GM12878 (cell line): Measurements from ENCODE around the gene FAS. TPM values are rescaled to one million over a fixed set of nuclear protein-coding genes. Genes with fewer than 3 reads are reported as not detected.
A peak's percentile ranks its signal among the peaks of the same experiment; 100 is the strongest.

Experiments
- BACH1 ChIP-seq: fragments of 450-650 bp; IDR thresholded peaks from 2 replicates; pipeline ENCODE4 v1.6.1; 2017; ENCODE audit warnings: mild to moderate bottlenecking, borderline replicate concordance
- CHD2 ChIP-seq: IDR thresholded peaks from 2 replicates; pipeline ENCODE4 v1.6.1; 2011; ENCODE audit warnings: low read depth, low read length, improper control_type of control experiment, borderline replicate concordance
- EGR1 ChIP-seq, 2 experiments: IDR thresholded peaks; 1 replicate in 1 of 2; 2 replicates in 1 of 2; pipeline ENCODE4 v1.6.1; 2011 to 2012; ENCODE audit warnings: low read depth in 2 of 2, low read length in 2 of 2, borderline replicate concordance in 1 of 2, mild to moderate bottlenecking in 1 of 2, moderate library complexity in 1 of 2
- ETV6 ChIP-seq, 2 experiments: fragments of 450-650 bp in 1 of 2; IDR thresholded peaks in 1 of 2; conservative IDR thresholded peaks in 1 of 2; 2 replicates each; pipeline ENCODE4 v1.6.1; 2014; ENCODE audit warnings: antibody characterized with exemption in 1 of 2, borderline replicate concordance in 1 of 2, low read depth in 1 of 2, mild to moderate bottlenecking in 1 of 2, moderate library complexity in 1 of 2
- FOS ChIP-seq: IDR thresholded peaks from 3 replicates; pipeline ENCODE4 v1.6.1; 2011; ENCODE audit warnings: borderline replicate concordance; ENCODE audit not compliant: insufficient read length; ENCODE audit errors: extremely low read depth
- KDM1A ChIP-seq: fragments of 200-600 bp; sonication (generic); IDR thresholded peaks from 2 replicates; pipeline ENCODE4 v1.6.1; 2016; ENCODE audit warnings: borderline replicate concordance
- MYC ChIP-seq: IDR thresholded peaks from 2 replicates; pipeline ENCODE4 v1.6.1; 2011; ENCODE audit warnings: mild to moderate bottlenecking, low read length, moderate library complexity, inconsistent platforms; ENCODE audit not compliant: insufficient read depth, insufficient replicate concordance, insufficient read length, severe bottlenecking
- NBN ChIP-seq: fragments of 450-650 bp; IDR thresholded peaks from 2 replicates; pipeline ENCODE4 v1.6.1; 2016
- NR2C1 ChIP-seq: fragments of 450-650 bp; IDR thresholded peaks from 2 replicates; pipeline ENCODE4 v1.6.1; 2017; ENCODE audit warnings: antibody characterized with exemption, mild to moderate bottlenecking, moderate library complexity
- PML ChIP-seq: IDR thresholded peaks from 2 replicates; pipeline ENCODE4 v1.6.1; 2012; ENCODE audit warnings: low read length, inconsistent platforms
- POLR2AphosphoS5 ChIP-seq: IDR thresholded peaks from 2 replicates; pipeline ENCODE4 v1.6.1; 2011; ENCODE audit warnings: mild to moderate bottlenecking, low read length, inconsistent platforms
- POU2F2 ChIP-seq: IDR thresholded peaks from 3 replicates; pipeline ENCODE4 v1.6.1; 2011; ENCODE audit warnings: low read depth, mild to moderate bottlenecking, low read length, borderline replicate concordance
- RB1 ChIP-seq: fragments of 450-650 bp; formaldehyde crosslinking; IDR thresholded peaks from 2 replicates; pipeline ENCODE4 v1.6.1; 2017; ENCODE audit warnings: mild to moderate bottlenecking, borderline replicate concordance
- RFX5 ChIP-seq: IDR thresholded peaks from 2 replicates; pipeline ENCODE4 v1.6.1; 2011; ENCODE audit warnings: low read depth, low read length, improper control_type of control experiment
- SP1 ChIP-seq: IDR thresholded peaks from one replicate; pipeline ENCODE4 v1.6.1; 2011; ENCODE audit warnings: low read depth, low read length
- SUPT20H ChIP-seq: IDR thresholded peaks from 2 replicates; pipeline ENCODE4 v1.6.1; 2011; ENCODE audit warnings: low read depth, mild to moderate bottlenecking, low read length, moderate library complexity, borderline replicate concordance; ENCODE audit not compliant: control insufficient read depth
- YBX1 ChIP-seq: fragments of 450-650 bp; IDR thresholded peaks from 2 replicates; pipeline ENCODE4 v1.6.1; 2016; ENCODE audit warnings: antibody characterized with exemption
- polyA plus RNA-seq, 11 experiments: library from polyadenylated mRNA; depleted of rRNA in 4 of 11; unstranded in 6 of 11; stranded (reverse) in 5 of 11; fragments of >200 nt; fragmentation: Nextera tagmentation in 4 of 11; fragmentation: Illumina TruSeq in 1 of 11; extraction: Ambion mirVana in 4 of 11; extraction: Trizol in 1 of 11; gene quantifications; 1 replicate in 1 of 11; 2 replicates in 10 of 11; pipeline versions ENCODE4 v1.2.1 to v1.2.3, GENCODE V29; 2011 to 2016; ENCODE audit warnings: inconsistent platforms in 2 of 11, missing spikeins in 2 of 11, low read depth in 1 of 11
- total RNA-seq, 4 experiments: library from RNA; depleted of rRNA in 3 of 4; stranded (reverse); fragments of >200 nt in 3 of 4; fragmentation: Illumina TruSeq in 1 of 4; extraction: Trizol in 1 of 4; gene quantifications; 2 replicates each; pipeline versions ENCODE4 v1.2.1 to v1.2.3, GENCODE V29; 2013 to 2021
- TF ChIP-seq, protein P1 (sequence below): fragments of 450-650 bp; IDR thresholded peaks from 2 replicates; pipeline ENCODE4 v1.6.1; 2016; ENCODE audit warnings: mild to moderate bottlenecking
- TF ChIP-seq, protein P2 (sequence below): fragments of 450-650 bp; IDR thresholded peaks from 2 replicates; pipeline ENCODE4 v1.6.1; 2017; ENCODE audit warnings: mild to moderate bottlenecking, low read depth, inconsistent platforms; ENCODE audit not compliant: poor library complexity, severe bottlenecking
- TF ChIP-seq, protein P3 (sequence below): IDR thresholded peaks from 2 replicates; pipeline ENCODE4 v1.6.1; 2011; ENCODE audit warnings: mild to moderate bottlenecking, low read depth, low read length, moderate library complexity; ENCODE audit not compliant: insufficient replicate concordance
- TF ChIP-seq, protein P4 (sequence below): fragments of 450-650 bp; formaldehyde crosslinking; IDR thresholded peaks from 2 replicates; pipeline ENCODE4 v1.4.0; 2022; ENCODE audit warnings: mild to moderate bottlenecking, moderate library complexity
- TF ChIP-seq, protein P5 (sequence below): IDR thresholded peaks from 2 replicates; pipeline ENCODE4 v1.6.1; 2012; ENCODE audit warnings: low read depth, low read length, improper control_type of control experiment

Gene FAS
- total and polyA plus RNA-seq, 10 of the 15 experiments (the other 5 are each of a cell fraction or from before 2014, with no cell fraction given): 50.1 to 147 (median 69.9) TPM

DNA sequence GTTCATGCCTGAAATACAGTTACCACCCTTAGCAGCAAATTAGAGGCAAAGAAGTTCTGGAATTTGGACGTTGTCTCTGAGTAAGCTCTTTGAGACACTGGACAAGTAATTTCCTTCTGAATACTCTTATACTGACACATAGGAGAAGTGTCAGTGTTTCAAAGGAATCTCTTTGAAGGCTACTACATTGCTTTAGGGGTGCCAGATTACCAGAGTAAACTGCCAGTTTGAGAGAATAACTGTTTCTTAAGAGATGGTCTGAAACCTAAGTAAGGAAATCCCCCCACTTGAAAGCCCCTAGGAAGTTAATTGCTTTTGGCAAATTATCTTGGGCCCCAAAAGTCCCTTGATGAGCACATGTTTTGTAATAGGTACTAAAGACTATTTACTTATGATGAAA is 3.4 kb downstream of the FAS start (continued):
- TF ChIP-seq, protein P1, sequence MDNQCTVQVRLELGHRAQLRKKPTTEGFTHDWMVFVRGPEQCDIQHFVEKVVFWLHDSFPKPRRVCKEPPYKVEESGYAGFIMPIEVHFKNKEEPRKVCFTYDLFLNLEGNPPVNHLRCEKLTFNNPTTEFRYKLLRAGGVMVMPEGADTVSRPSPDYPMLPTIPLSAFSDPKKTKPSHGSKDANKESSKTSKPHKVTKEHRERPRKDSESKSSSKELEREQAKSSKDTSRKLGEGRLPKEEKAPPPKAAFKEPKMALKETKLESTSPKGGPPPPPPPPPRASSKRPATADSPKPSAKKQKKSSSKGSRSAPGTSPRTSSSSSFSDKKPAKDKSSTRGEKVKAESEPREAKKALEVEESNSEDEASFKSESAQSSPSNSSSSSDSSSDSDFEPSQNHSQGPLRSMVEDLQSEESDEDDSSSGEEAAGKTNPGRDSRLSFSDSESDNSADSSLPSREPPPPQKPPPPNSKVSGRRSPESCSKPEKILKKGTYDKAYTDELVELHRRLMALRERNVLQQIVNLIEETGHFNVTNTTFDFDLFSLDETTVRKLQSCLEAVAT: peak; percentile 90
- no peak for TF ChIP-seq SP1
- TF ChIP-seq KDM1A: no peak
- TF ChIP-seq NBN: peak; percentile 49; the same call in 1 of the 2 replicates
- TF ChIP-seq PML: peak; percentile 77
- TF ChIP-seq ETV6 (conservative IDR thresholded peaks at IDR 0.05 in 1 of 2, IDR thresholded peaks at IDR 0.05 in 1 of 2; ENCODE audit: borderline replicate concordance in 1 of 2, low read depth in 1 of 2): no peak
- TF ChIP-seq, protein P2, sequence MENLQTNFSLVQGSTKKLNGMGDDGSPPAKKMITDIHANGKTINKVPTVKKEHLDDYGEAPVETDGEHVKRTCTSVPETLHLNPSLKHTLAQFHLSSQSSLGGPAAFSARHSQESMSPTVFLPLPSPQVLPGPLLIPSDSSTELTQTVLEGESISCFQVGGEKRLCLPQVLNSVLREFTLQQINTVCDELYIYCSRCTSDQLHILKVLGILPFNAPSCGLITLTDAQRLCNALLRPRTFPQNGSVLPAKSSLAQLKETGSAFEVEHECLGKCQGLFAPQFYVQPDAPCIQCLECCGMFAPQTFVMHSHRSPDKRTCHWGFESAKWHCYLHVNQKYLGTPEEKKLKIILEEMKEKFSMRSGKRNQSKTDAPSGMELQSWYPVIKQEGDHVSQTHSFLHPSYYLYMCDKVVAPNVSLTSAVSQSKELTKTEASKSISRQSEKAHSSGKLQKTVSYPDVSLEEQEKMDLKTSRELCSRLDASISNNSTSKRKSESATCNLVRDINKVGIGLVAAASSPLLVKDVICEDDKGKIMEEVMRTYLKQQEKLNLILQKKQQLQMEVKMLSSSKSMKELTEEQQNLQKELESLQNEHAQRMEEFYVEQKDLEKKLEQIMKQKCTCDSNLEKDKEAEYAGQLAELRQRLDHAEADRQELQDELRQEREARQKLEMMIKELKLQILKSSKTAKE: peak; percentile 66
- TF ChIP-seq, protein P3, sequence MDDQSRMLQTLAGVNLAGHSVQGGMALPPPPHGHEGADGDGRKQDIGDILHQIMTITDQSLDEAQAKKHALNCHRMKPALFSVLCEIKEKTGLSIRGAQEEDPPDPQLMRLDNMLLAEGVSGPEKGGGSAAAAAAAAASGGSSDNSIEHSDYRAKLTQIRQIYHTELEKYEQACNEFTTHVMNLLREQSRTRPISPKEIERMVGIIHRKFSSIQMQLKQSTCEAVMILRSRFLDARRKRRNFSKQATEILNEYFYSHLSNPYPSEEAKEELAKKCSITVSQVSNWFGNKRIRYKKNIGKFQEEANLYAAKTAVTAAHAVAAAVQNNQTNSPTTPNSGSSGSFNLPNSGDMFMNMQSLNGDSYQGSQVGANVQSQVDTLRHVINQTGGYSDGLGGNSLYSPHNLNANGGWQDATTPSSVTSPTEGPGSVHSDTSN: no peak
- TF ChIP-seq YBX1: no peak
- TF ChIP-seq, protein P4, sequence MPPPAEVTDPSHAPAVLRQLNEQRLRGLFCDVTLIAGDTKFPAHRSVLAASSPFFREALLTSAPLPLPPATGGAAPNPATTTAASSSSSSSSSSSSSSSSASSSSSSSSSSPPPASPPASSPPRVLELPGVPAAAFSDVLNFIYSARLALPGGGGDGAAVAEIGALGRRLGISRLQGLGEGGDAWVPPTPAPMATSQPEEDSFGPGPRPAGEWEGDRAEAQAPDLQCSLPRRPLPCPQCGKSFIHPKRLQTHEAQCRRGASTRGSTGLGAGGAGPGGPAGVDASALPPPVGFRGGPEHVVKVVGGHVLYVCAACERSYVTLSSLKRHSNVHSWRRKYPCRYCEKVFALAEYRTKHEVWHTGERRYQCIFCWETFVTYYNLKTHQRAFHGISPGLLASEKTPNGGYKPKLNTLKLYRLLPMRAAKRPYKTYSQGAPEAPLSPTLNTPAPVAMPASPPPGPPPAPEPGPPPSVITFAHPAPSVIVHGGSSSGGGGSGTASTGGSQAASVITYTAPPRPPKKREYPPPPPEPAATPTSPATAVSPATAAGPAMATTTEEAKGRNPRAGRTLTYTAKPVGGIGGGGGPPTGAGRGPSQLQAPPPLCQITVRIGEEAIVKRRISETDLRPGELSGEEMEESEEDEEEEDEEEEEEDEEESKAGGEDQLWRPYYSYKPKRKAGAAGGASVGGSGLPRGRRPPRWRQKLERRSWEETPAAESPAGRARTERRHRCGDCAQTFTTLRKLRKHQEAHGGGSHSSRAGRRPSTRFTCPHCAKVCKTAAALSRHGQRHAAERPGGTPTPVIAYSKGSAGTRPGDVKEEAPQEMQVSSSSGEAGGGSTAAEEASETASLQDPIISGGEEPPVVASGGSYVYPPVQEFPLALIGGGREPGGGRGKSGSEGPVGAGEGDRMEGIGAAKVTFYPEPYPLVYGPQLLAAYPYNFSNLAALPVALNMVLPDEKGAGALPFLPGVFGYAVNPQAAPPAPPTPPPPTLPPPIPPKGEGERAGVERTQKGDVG (CRISPR knock-in tag): no peak
- peak; percentile 18; the same call in 1 of the 2 replicates for TF ChIP-seq CHD2
- no peak for TF ChIP-seq NR2C1
- no peak for TF ChIP-seq RFX5
- TF ChIP-seq POLR2AphosphoS5: peak; percentile 93
- no peak for TF ChIP-seq SUPT20H
- TF ChIP-seq MYC: no peak
- TF ChIP-seq, protein P5, sequence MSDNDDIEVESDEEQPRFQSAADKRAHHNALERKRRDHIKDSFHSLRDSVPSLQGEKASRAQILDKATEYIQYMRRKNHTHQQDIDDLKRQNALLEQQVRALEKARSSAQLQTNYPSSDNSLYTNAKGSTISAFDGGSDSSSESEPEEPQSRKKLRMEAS: no peak
- TF ChIP-seq FOS: no peak
- 0 out of 2 replicates have a peak, but pooled peaks have one; percentile 29 for TF ChIP-seq RB1
- TF ChIP-seq BACH1: peak; percentile 65; the same call in 1 of the 2 replicates
- TF ChIP-seq EGR1 (IDR thresholded peaks at IDR 0.05; ENCODE audit: borderline replicate concordance in 1 of 2, low read depth in 2 of 2, low read length in 2 of 2): no peak
- peak; percentile 31; the same call in 1 of the 3 replicates for TF ChIP-seq POU2F2
